Globus pallidus (tissue), 1 donor: ENCODE measurements around the gene CNOT6L.

Experiments
- DNase-seq: peaks from one replicate; pipeline ENCODE4 v3.0.0-alpha.2; 2015; ENCODE audit warnings: low spot score

CNOT6L gene

DNA sequence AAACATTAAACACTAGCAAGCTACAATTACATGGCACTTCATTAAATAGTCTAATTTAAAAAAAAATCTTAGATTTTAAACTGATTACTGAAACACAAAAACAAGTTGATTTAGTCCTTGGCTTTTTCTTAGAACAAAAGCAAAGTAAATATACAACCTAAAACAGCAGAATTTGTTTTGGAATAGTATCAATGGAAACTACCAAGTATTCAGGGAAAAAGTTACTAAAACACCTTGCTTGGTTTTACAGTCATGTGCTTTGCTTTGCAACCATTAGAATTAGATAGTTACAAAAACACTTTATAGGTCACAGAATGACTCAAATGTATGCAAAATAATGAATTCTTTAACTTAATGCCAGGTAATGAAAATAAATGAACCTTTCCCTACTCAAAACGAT, 105.3 kb downstream of the CNOT6L start:
- no peak for DNase-seq

GRCh38 chr4:77712675-77713074, 106.5 kb downstream of the CNOT6L start:
- no peak for DNase-seq

GRCh38 chr4:77711469-77711868, 107.7 kb downstream of the CNOT6L start:
- no peak for DNase-seq

DNA sequence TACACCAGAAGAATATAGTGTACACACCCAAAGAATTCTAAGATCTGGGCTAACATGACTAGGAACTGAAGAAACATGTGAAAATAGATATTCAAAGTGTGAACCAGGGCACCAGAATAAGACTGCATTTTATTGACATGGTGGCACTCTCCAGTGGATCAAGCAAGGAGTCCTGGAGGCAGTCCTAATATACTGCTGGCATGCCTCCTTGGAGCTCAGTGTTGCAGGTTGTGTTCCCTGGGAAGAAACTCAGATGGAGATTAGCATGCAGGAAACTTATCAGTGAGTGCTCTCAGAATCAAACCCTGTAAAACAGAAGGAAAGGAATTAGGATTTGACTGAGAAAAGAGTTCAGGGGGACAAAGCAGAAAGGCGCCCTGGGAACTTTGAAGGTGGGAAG, 108.5 kb downstream of the CNOT6L start:
- DNase-seq = no peak

- no peak for DNase-seq
These were observed 109.1 kb downstream of the CNOT6L start for GRCh38 chr4:77710059-77710458.

DNA sequence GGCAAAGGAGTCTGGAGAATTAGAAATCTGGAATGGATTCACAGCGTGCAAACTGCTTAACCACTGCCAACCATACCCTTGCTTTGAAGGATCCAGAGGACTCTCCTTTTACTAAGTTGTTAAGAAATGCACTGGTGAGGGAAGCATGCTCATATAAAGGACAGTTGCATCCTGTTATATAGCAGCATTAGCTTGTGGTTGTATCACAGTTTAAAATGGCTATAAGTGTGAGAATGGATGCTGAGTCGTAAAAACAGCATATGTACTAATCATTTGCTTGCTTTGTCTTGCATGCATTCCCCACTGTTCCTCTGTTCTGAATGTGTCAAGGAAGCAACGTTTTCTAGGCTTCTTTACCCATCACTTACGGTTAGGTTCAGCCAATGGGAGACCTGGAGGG, 112.5 kb downstream of the CNOT6L start:
- no peak for DNase-seq

GRCh38 chr4:77703666-77704065, 115.5 kb downstream of the CNOT6L start:
- DNase-seq = no peak

- no peak for DNase-seq
These were observed 118.0 kb downstream of the CNOT6L start for GRCh38 chr4:77701121-77701520.

DNA sequence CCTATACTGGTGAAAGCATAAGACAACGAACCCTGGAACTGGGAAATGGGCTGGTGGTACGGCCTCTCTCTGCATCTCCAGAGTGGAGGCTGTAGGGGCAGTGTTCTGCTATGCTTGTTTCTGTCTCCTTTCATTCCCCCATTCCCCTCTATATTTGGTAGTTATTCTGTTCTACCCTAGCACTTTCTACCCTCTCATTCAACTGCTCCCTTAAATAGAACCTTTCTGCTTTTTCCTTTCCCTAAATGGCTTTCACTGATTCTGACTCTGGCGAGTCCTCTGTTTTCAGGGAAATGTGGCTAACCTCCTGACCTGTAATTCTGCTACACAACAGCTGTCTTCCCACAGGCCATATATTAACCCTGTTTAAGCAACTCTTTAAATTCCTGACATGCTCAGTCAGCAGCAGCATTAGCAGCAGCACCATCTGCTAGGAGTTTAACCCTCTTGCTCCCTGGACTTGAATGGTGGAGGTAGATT, 119.4 kb downstream of the CNOT6L start:
- no peak for DNase-seq

- peak; percentile 44 for DNase-seq
These were observed 121.1 kb downstream of the CNOT6L start for GRCh38 chr4:77697860-77698590.

DNA sequence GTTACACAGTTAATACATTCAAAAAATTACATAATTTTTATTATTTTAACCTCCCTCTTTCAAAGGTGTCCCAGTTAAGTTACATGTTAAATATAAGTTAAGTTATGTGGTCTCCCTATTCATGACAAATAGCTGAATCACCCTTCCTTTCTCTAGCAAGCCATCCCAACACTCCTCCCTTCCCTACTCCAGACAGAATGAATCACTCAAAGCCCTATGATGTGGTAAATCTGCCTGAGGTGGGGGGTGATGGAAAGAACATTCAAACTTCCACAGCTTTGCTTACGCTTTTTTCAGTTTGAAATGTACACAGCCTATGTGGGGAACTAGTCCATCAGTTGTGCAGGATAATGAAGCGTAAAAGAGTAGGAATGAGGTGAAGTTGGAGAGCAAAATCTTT, 123.4 kb downstream of the CNOT6L start:
- DNase-seq = no peak

- DNase-seq = no peak
These were observed 126.2 kb downstream of the CNOT6L start for GRCh38 chr4:77692847-77693432.

DNA sequence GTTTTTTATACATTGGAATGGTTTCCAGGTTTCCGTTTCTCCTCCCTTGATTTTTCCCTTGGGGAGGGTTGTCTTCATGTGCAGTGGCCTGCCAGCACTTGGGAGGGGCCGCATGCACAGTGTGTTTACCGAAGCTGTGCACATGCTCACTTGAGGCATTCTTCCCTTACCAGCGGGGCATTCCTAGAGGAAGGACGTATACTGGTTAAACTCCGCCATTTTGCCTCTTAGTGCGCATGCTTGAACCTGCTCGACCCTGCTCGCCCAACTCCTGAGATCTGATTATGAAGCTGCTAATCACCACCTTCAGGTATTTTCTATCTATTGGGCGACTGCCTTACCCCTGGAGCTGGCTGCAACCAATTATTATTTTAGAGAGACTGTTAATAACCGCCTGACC, 137.4 kb downstream of the CNOT6L start:
- DNase-seq = no peak

GRCh38 chr4:77676842-77677241, 142.3 kb downstream of the CNOT6L start:
- DNase-seq = no peak

- DNase-seq = no peak
These were observed 148.1 kb downstream of the CNOT6L start for GRCh38 chr4:77671051-77671450.

DNA sequence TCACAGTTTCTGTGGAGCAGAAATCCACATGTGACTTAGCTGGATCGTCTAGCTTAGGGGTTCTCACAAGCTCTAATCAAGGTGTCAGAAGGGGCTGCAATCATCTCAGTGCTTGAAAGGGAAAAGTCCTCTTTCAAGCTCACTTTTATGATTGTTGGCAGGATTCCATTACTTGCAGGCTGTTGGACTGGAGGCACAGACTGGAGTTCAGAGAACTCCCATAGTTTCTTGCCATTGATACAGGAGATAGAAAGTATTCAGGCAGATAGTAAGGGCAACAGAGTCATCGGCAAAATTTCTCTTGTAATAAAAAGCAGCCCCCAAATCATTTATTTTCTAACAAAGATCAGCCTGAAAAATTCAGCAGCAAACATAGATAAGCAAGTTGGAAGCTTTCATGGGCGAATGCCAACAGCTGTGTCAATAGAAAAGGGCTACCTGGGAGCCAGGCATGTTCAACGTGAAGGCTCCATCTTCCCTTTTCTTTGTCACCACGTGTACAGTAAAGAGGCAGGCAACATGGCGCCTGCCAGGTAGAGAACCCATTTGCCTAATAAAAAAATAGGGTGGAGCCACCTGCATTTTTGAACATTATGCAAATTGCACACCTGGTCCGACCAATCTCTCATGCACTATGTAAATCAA, 149.1 kb downstream of the CNOT6L start:
- DNase-seq = no peak

- no peak for DNase-seq
These were observed 153.6 kb downstream of the CNOT6L start for GRCh38 chr4:77665381-77666069.
